Astrocyte (in vitro differentiated cells and primary cell): ENCODE data around the gene SGCG. TPM values are rescaled to one million over a fixed set of nuclear protein-coding genes. Genes with fewer than 3 reads are reported as not detected.
A peak's percentile ranks its signal among the peaks of the same experiment; 100 is the strongest.

ENCODE experiments used
- DNase-seq: peaks from one replicate; pipeline ENCODE4 v3.0.0-alpha.2; 2010; ENCODE audit warnings: low read depth
- FAIRE-seq: peaks from 2 replicates; lab custom pipeline; 2011; peaks lifted over from hg19 to GRCh38; lab: Jason Lieb, UNC
- H2AFZ ChIP-seq: 2 replicates; pipeline ENCODE4 v1.6.0; 2012; ENCODE audit warnings: low read depth, low read length, inconsistent platforms
- H3K27ac ChIP-seq: 2 replicates; pipeline ENCODE4 v1.5.1; 2011; ENCODE audit warnings: low read depth, low read length, inconsistent platforms
- H3K27me3 ChIP-seq: 2 replicates; pipeline ENCODE4 v1.6.0; 2011; ENCODE audit warnings: low read length, inconsistent platforms; ENCODE audit not compliant: insufficient read depth
- H3K36me3 ChIP-seq: 2 replicates; pipeline ENCODE4 v1.5.1; 2011; ENCODE audit warnings: low read length, inconsistent platforms; ENCODE audit not compliant: insufficient read depth
- H3K4me1 ChIP-seq: 2 replicates; pipeline ENCODE4 v1.5.1; 2011; ENCODE audit warnings: low read length, inconsistent platforms; ENCODE audit not compliant: insufficient read depth
- H3K4me2 ChIP-seq: 2 replicates; pipeline ENCODE4 v1.6.0; 2012; ENCODE audit warnings: low read length, inconsistent platforms
- H3K4me3 ChIP-seq: 2 replicates; pipeline ENCODE4 v1.5.1; 2011; ENCODE audit warnings: low read depth, mild to moderate bottlenecking, low read length, inconsistent platforms; ENCODE audit not compliant: insufficient read depth
- H3K79me2 ChIP-seq: 2 replicates; pipeline ENCODE4 v1.6.0; 2012; ENCODE audit warnings: mild to moderate bottlenecking, low read length, inconsistent platforms; ENCODE audit not compliant: insufficient read depth
- H3K9ac ChIP-seq: 2 replicates; pipeline ENCODE4 v1.6.0; 2012; ENCODE audit warnings: mild to moderate bottlenecking, low read length, inconsistent platforms
- H3K9me3 ChIP-seq: 2 replicates; pipeline ENCODE4 v1.5.1; 2012; ENCODE audit warnings: low read depth, mild to moderate bottlenecking, low read length, inconsistent platforms; ENCODE audit not compliant: insufficient read depth
- H4K20me1 ChIP-seq: 2 replicates; pipeline ENCODE4 v1.6.0; 2012; ENCODE audit warnings: low read length, inconsistent platforms; ENCODE audit not compliant: insufficient read depth
- H3K27ac Mint-ChIP-seq: one replicate; pipeline ENCODE4 v1.8.0; 2021; ENCODE audit warnings: mild to moderate bottlenecking, mixed read lengths; ENCODE audit not compliant: unreplicated experiment
- H3K27me3 Mint-ChIP-seq: one replicate; pipeline ENCODE4 v1.8.0; 2021; ENCODE audit warnings: low read depth, mixed read lengths; ENCODE audit not compliant: unreplicated experiment
- H3K36me3 Mint-ChIP-seq: one replicate; pipeline ENCODE4 v1.8.0; 2021; ENCODE audit warnings: low read depth, mixed read lengths; ENCODE audit not compliant: unreplicated experiment
- H3K4me1 Mint-ChIP-seq: one replicate; pipeline ENCODE4 v1.8.0; 2021; ENCODE audit warnings: low read depth, mixed read lengths; ENCODE audit not compliant: unreplicated experiment
- H3K4me3 Mint-ChIP-seq: one replicate; pipeline ENCODE4 v1.8.0; 2021; ENCODE audit warnings: mild to moderate bottlenecking, moderate library complexity, mixed read lengths; ENCODE audit not compliant: unreplicated experiment
- H3K9me3 Mint-ChIP-seq: one replicate; pipeline ENCODE4 v1.8.0; 2021; ENCODE audit warnings: mild to moderate bottlenecking, mixed read lengths; ENCODE audit not compliant: unreplicated experiment
- CTCF ChIP-seq: IDR thresholded peaks from 2 replicates; pipeline ENCODE4 v1.5.1; 2011; ENCODE audit warnings: low read depth, mild to moderate bottlenecking, inconsistent platforms, low read length, moderate library complexity; ENCODE audit not compliant: insufficient read depth
- EZH2 ChIP-seq: IDR thresholded peaks from 2 replicates; pipeline ENCODE4 v1.6.1; 2012; ENCODE audit warnings: mild to moderate bottlenecking, low read length, inconsistent platforms; ENCODE audit not compliant: insufficient read depth
- total RNA-seq: library from RNA; stranded (reverse); gene quantifications from 2 replicates; pipeline ENCODE4 v1.2.1, GENCODE V29; 2021

SGCG gene
- total RNA-seq, 1 donor from 2014 or later = 0.18 TPM

GRCh38 chr13:23160638-23161480, 19.9 kb upstream of the SGCG start:
- H3K27ac Mint-ChIP-seq = no peak overlapping the region
- H3K27ac ChIP-seq = no peak overlapping the region
- no peaks in the 10 kb centered on the region for H3K36me3 Mint-ChIP-seq
- no peaks in the 10 kb centered on the region for H3K9me3 ChIP-seq
- DNase-seq = no peak
- H3K4me1 ChIP-seq = no peaks in the 10 kb centered on the region
- peaks cover 2% of the 10 kb centered on the region for H3K9me3 Mint-ChIP-seq
- H3K4me3 ChIP-seq = peak overlapping the region; percentile 42
- TF ChIP-seq CTCF = no peak
- TF ChIP-seq EZH2 = no peak
- peaks cover 6% of the 10 kb centered on the region for H3K27me3 ChIP-seq
- peaks cover 2% of the 10 kb centered on the region for H3K4me1 Mint-ChIP-seq
- H2AFZ ChIP-seq = peak overlapping the region; percentile 87
- H4K20me1 ChIP-seq = no peaks in the 10 kb centered on the region
- no peak overlapping the region for H3K9ac ChIP-seq
- H3K4me3 Mint-ChIP-seq = peak overlapping the region; percentile 51
- H3K36me3 ChIP-seq = no peaks in the 10 kb centered on the region
- H3K79me2 ChIP-seq = no peaks in the 10 kb centered on the region
- peak overlapping the region; percentile 88 for H3K4me2 ChIP-seq
- FAIRE-seq = no peak
- H3K27me3 Mint-ChIP-seq = peaks cover 29% of the 10 kb centered on the region

GRCh38 chr13:23161481-23161825, 19.3 kb upstream of the SGCG start:
- H4K20me1 ChIP-seq = no peaks in the 10 kb centered on the region
- FAIRE-seq (no peak), DNase-seq (no peak)
- no peak overlapping the region for H3K4me3 Mint-ChIP-seq
- peaks cover 31% of the 10 kb centered on the region for H3K27me3 Mint-ChIP-seq
- H3K36me3 ChIP-seq = no peaks in the 10 kb centered on the region
- no peak overlapping the region for H3K9ac ChIP-seq
- no peaks in the 10 kb centered on the region for H3K79me2 ChIP-seq
- H3K27me3 ChIP-seq = peaks cover 6% of the 10 kb centered on the region
- peaks cover 2% of the 10 kb centered on the region for H3K9me3 Mint-ChIP-seq
- TF ChIP-seq CTCF = no peak
- no peaks in the 10 kb centered on the region for H3K4me1 ChIP-seq
- no peak overlapping the region for H3K27ac ChIP-seq
- H3K36me3 Mint-ChIP-seq = no peaks in the 10 kb centered on the region
- no peak overlapping the region for H3K27ac Mint-ChIP-seq
- H3K4me2 ChIP-seq = no peak overlapping the region
- H3K4me3 ChIP-seq = no peak overlapping the region
- H3K9me3 ChIP-seq = no peaks in the 10 kb centered on the region
- H2AFZ ChIP-seq = no peak overlapping the region
- peaks cover 2% of the 10 kb centered on the region for H3K4me1 Mint-ChIP-seq

- Histone ChIP-seq H4K20me1 (no peaks in the 10 kb centered on the region), H3K9me3 (no peaks in the 10 kb centered on the region), H3K27ac (no peak overlapping the region), H2AFZ (no peak overlapping the region), H3K9ac (no peak overlapping the region), H3K36me3 (no peaks in the 10 kb centered on the region), H3K4me2 (no peak overlapping the region), H3K27me3 (no peaks in the 10 kb centered on the region), H3K4me1 (no peaks in the 10 kb centered on the region), H3K4me3 (no peak overlapping the region), H3K79me2 (no peaks in the 10 kb centered on the region)
- Mint-ChIP-seq H3K27ac (no peak overlapping the region), H3K36me3 (no peaks in the 10 kb centered on the region), H3K27me3 (peaks cover 7% of the 10 kb centered on the region), H3K4me3 (no peak overlapping the region), H3K9me3 (no peaks in the 10 kb centered on the region), H3K4me1 (no peaks in the 10 kb centered on the region)
- TF ChIP-seq EZH2 = no peak
- peak; percentile 28 for TF ChIP-seq CTCF
- DNase-seq (no peak), FAIRE-seq (peak; percentile 41)
Observed at GRCh38 chr13:23175920-23176319, 4.9 kb upstream of the SGCG start.
